ENCODE results near the gene KDSR. TPM values are rescaled to one million over a fixed set of nuclear protein-coding genes. Genes with fewer than 3 reads are reported as not detected.
A peak's percentile ranks its signal among the peaks of the same experiment; 100 is the strongest.

The KDSR gene
- polyA plus RNA-seq, 3 donors: 9.6 to 38.5 (median 29.9) TPM

GRCh38 chr18:63318889-63319382 is 48.1 kb downstream of the KDSR start:
- intact Hi-C loops (cut with micrococcal nuclease): loop anchor here in 1 of 2 donors (5.0 kb wide), 1 partner anchor 62 kb away; no protein-coding TSS in a partner anchor
- WGBS (ENCODE audit: insufficient coverage): 0% methylated on average over 3 of the region's 8 CpGs

More at GRCh38 chr18:63318889-63319382, 48.1 kb downstream of the KDSR start:
- H4K20me1 ChIP-seq (ENCODE audit: insufficient read depth, low read length): no peaks in the 10 kb centered on the region
- Mint-ChIP-seq H3K36me3 (peaks cover 0 to 2% of the 10 kb centered on the region in 2 donors), H3K4me1 (peaks cover 61% of the 10 kb centered on the region), H3K4me3 (peak overlapping the region; percentile 97 to 99), H3K9me3 (no peaks in the 10 kb centered on the region), H3K27me3 (ENCODE audit: low read depth in 3 of 3) (peaks cover 8 to 15% (median 8%) of the 10 kb centered on the region in 3 donors), H3K27ac (peak overlapping the region in 6 of 7 donors; percentile 81 to 92 (median 85))
- peak overlapping the region; percentile 81 for H2AFZ ChIP-seq (ENCODE audit: insufficient read depth, low read depth, low read length, poor library complexity, severe bottlenecking)
- peaks cover 47 to 60% of the 10 kb centered on the region in 2 donors for H3K4me1 ChIP-seq (ENCODE audit: control insufficient read depth in 1 of 2, insufficient read depth in 2 of 2, low read length in 2 of 2)
- no peaks in the 10 kb centered on the region for H3K9me3 ChIP-seq (replicated peaks in 1 of 2; ENCODE audit: control insufficient read depth in 1 of 2, insufficient read depth in 1 of 2, low read length in 2 of 2)
- TF ChIP-seq CTCF (IDR thresholded peaks at IDR 0.05): no peak
- peak overlapping the region in 1 of 2 donors; percentile 54 for H3K27ac ChIP-seq (ENCODE audit: low read depth in 1 of 2, low read length in 2 of 2)
- peak overlapping the region; percentile 74 for H3K9ac ChIP-seq (ENCODE audit: insufficient read depth, low read length, poor library complexity, severe bottlenecking)
- no peaks in the 10 kb centered on the region for H3K27me3 ChIP-seq (ENCODE audit: control insufficient read depth in 2 of 2, insufficient read depth in 2 of 2, low read length in 2 of 2)
- H3K79me2 ChIP-seq (ENCODE audit: insufficient read depth, low read length): peaks cover 55% of the 10 kb centered on the region
- peak overlapping the region; percentile 94 for H3K4me2 ChIP-seq (replicated peaks; ENCODE audit: extremely low read depth, low read length, poor library complexity, severe bottlenecking)
- H3K36me3 ChIP-seq (replicated peaks in 1 of 2; ENCODE audit: control insufficient read depth in 1 of 2, insufficient read depth in 2 of 2, low read length in 2 of 2): no peaks in the 10 kb centered on the region
- peak overlapping the region; percentile 45 to 89 (median 66) for H3K4me3 ChIP-seq (replicated peaks in 1 of 3; ENCODE audit: low read depth in 2 of 3, low read length in 3 of 3)
- DNase-seq: no peak

All from CD14-positive monocyte (primary cell).